SU-DHL-6 (cell line): ENCODE results near the gene PGBD5.

Experiments used
- EZH2phosphoT487 ChIP-seq: fragments of 200-600 bp; sonication (generic), shearing (Covaris generic); conservative IDR thresholded peaks from 2 replicates; pipeline ENCODE4 v1.6.1; 2018; ENCODE audit warnings: mild to moderate bottlenecking, antibody characterized with exemption, low read length, moderate library complexity, mixed read lengths
- TF ChIP-seq, protein P1 (sequence below): fragments of 200-600 bp; sonication (generic); IDR thresholded peaks from one replicate; pipeline ENCODE4 v1.5.1; 2017; ENCODE audit warnings: antibody characterized with exemption, mild to moderate bottlenecking, low read length, moderate library complexity; ENCODE audit not compliant: insufficient read depth, poor library complexity, severe bottlenecking

DNA sequence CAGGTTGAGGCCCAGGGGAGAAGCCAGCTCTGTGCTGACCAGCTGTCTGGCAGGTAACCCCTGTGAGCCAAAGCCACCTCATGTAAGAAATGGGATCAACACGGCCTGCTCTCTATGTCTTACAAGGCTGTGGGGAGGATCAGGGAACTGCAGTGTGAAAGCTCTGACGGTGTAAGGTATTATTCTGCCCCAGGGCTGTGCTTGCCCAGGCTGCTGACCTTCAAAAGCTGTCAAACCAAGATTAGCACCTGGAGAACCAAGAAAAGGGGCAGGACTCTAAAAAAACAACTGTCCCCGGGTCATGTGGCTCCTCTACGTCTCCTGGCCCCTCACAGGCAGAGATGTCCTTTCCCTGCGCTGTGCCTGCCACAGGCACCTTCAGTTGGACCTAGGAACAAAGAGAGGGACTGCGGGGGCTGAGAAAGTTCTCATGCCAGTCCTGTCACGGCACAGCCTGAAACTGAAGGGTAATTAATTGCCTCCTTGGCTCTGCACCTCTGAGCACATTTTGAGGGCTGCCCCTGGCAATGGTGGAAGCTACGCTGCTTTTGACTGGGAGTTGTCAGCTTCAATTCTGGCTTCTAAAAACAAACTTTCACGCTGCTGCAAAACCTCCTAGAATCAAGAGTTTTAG, 77.6 kb downstream of the PGBD5 start:
- TF ChIP-seq, protein P1, sequence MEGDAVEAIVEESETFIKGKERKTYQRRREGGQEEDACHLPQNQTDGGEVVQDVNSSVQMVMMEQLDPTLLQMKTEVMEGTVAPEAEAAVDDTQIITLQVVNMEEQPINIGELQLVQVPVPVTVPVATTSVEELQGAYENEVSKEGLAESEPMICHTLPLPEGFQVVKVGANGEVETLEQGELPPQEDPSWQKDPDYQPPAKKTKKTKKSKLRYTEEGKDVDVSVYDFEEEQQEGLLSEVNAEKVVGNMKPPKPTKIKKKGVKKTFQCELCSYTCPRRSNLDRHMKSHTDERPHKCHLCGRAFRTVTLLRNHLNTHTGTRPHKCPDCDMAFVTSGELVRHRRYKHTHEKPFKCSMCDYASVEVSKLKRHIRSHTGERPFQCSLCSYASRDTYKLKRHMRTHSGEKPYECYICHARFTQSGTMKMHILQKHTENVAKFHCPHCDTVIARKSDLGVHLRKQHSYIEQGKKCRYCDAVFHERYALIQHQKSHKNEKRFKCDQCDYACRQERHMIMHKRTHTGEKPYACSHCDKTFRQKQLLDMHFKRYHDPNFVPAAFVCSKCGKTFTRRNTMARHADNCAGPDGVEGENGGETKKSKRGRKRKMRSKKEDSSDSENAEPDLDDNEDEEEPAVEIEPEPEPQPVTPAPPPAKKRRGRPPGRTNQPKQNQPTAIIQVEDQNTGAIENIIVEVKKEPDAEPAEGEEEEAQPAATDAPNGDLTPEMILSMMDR = no peak
- TF ChIP-seq EZH2phosphoT487 = no peak
